Esophagus muscularis mucosa (tissue), 4 donors: ENCODE measurements around the gene RSPO1. TPM values are rescaled to one million over a fixed set of nuclear protein-coding genes. Genes with fewer than 3 reads are reported as not detected.
"Not testable (repeated sequence)": the region's sequence is repeated elsewhere in the genome, so short reads cannot be mapped to it uniquely, and the experiment has no call there.

Source experiments
- DNase-seq: peaks from one replicate; pipeline ENCODE4 v3.0.0-alpha.2; 2017; ENCODE audit errors: extremely low spot score
- H3K27ac ChIP-seq, 4 donors: fragments of 200-600 bp; sonication (generic); replicated peaks in 1 of 4; 1 replicate in 3 of 4; 2 replicates in 1 of 4; pipeline ENCODE4 v1.5.1; 2016 to 2019; ENCODE audit warnings: mild to moderate bottlenecking in 1 of 4
- H3K27me3 ChIP-seq, 4 donors: fragments of 200-600 bp; sonication (generic); one replicate each; pipeline versions ENCODE4 v1.5.1 to v1.6.0; 2016 to 2019
- H3K36me3 ChIP-seq, 4 donors: fragments of 200-600 bp; sonication (generic); one replicate each; pipeline ENCODE4 v1.5.1; 2016 to 2019
- H3K4me1 ChIP-seq, 4 donors: fragments of 200-600 bp; sonication (generic); one replicate each; pipeline ENCODE4 v1.5.1; 2016 to 2019
- H3K4me3 ChIP-seq, 4 donors: fragments of 200-600 bp; sonication (generic); 1 replicate in 2 of 4; 2 replicates in 2 of 4; pipeline ENCODE4 v1.5.1; 2016 to 2019; ENCODE audit warnings: mild to moderate bottlenecking in 4 of 4, moderate library complexity in 1 of 4
- H3K9me3 ChIP-seq, 4 donors: fragments of 200-600 bp; sonication (generic); 1 replicate in 3 of 4; 2 replicates in 1 of 4; pipeline ENCODE4 v1.5.1; 2016 to 2019
- CTCF ChIP-seq, 3 experiments: fragments of 200-600 bp in 2 of 3; fragments of 450-650 bp in 1 of 3; sonication (generic) in 2 of 3; IDR thresholded peaks; one replicate each; pipeline ENCODE4 v1.5.1; 2017 to 2019; ENCODE audit warnings: antibody characterized with exemption in 3 of 3, mild to moderate bottlenecking in 2 of 3, moderate library complexity in 1 of 3
- EP300 ChIP-seq: sonication (generic); formaldehyde crosslinking; IDR thresholded peaks from one replicate; pipeline ENCODE4 v1.6.1; 2017; ENCODE audit warnings: antibody characterized with exemption
- POLR2A ChIP-seq: fragments of 450-650 bp; IDR thresholded peaks from one replicate; pipeline ENCODE4 v1.6.1; 2017; ENCODE audit warnings: antibody characterized with exemption, moderate library complexity, mild to moderate bottlenecking, low read depth
- POLR2AphosphoS5 ChIP-seq, 2 donors: sonication (generic); formaldehyde crosslinking; IDR thresholded peaks; one replicate each; pipeline ENCODE4 v1.6.1; 2017; ENCODE audit warnings: antibody characterized with exemption in 2 of 2
- WGBS: methylation state at CpG from one replicate; pipeline ENCODE4 v1.1.5; 2018; 5-methylcytosine and 5-hydroxymethylcytosine counted together
- intact Hi-C: fragments of 100-400 bp; cut with DNase I; formaldehyde crosslinking; loops from one replicate; pipeline ENCODE4 v1.15.1; 2023
- total RNA-seq, 4 donors: library from RNA; depleted of rRNA; stranded (reverse); fragments of >200 nt; gene quantifications; one replicate each; pipeline versions ENCODE4 v1.1.0 to v1.2.1, GENCODE V29; 2016

Gene RSPO1
- total RNA-seq, 4 donors from 2014 or later, result 1.0 to 1.8 (median 1.5) TPM

- TF ChIP-seq POLR2AphosphoS5 (IDR thresholded peaks at IDR 0.05) (no peak), POLR2A (no peak), CTCF (IDR thresholded peaks at IDR 0.05) (no peak), EP300 (no peak)
- H3K27ac ChIP-seq, result no peak overlapping the region
- intact Hi-C loops, result no loop called here
- H3K27me3 ChIP-seq, result no peaks in the 10 kb centered on the region
- H3K36me3 ChIP-seq, result peaks cover 56 to 97% (median 87%) of the 10 kb centered on the region in 4 donors
- DNase-seq, result no peak
- H3K9me3 ChIP-seq, result no peaks in the 10 kb centered on the region
- 92% methylated on average over 2 of the region's 2 CpGs for WGBS
- no peak overlapping the region for H3K4me3 ChIP-seq
- peaks cover 0 to 8% (median 4%) of the 10 kb centered on the region in 4 donors for H3K4me1 ChIP-seq
These were observed 45.8 kb downstream of the RSPO1 start for GRCh38 chr1:37588939-37589338.

GRCh38 chr1:37584544-37584943, 50.1 kb downstream of the RSPO1 start:
- H3K9me3 ChIP-seq, H3K27me3 ChIP-seq, DNase-seq, H3K27ac ChIP-seq, H3K4me1 ChIP-seq, H3K4me3 ChIP-seq, intact Hi-C loops: not testable (repeated sequence)
- 89% methylated on average over 4 of the region's 4 CpGs for WGBS
- peaks cover 58 to 99% (median 88%) of the 10 kb centered on the region in 4 donors for H3K36me3 ChIP-seq

- no peak overlapping the region for H3K27ac ChIP-seq
- no peaks in the 10 kb centered on the region for H3K4me1 ChIP-seq
- DNase-seq, result no peak
- H3K9me3 ChIP-seq, result no peaks in the 10 kb centered on the region
- no peak overlapping the region for H3K4me3 ChIP-seq
- H3K36me3 ChIP-seq, result peaks cover 84 to 100% (median 96%) of the 10 kb centered on the region in 4 donors
- H3K27me3 ChIP-seq, result no peaks in the 10 kb centered on the region
- intact Hi-C loops, result no loop called here
- 85% methylated on average over 5 of the region's 5 CpGs for WGBS
- TF ChIP-seq POLR2A (no peak), POLR2AphosphoS5 (IDR thresholded peaks at IDR 0.05) (no peak), CTCF (IDR thresholded peaks at IDR 0.05) (no peak), EP300 (no peak)
These were observed 59.0 kb downstream of the RSPO1 start for GRCh38 chr1:37575692-37576091.

GRCh38 chr1:37574834-37575480, 59.7 kb downstream of the RSPO1 start:
- DNase-seq, result no peak
- TF ChIP-seq CTCF (IDR thresholded peaks at IDR 0.05) (no peak), POLR2AphosphoS5 (IDR thresholded peaks at IDR 0.05) (no peak), POLR2A (no peak), EP300 (no peak)
- WGBS, result 66% methylated on average over 7 of the region's 7 CpGs
- no peaks in the 10 kb centered on the region for H3K27me3 ChIP-seq
- H3K36me3 ChIP-seq, result peaks cover 87 to 100% (median 96%) of the 10 kb centered on the region in 4 donors
- no peaks in the 10 kb centered on the region for H3K4me1 ChIP-seq
- no peak overlapping the region for H3K4me3 ChIP-seq
- no peak overlapping the region for H3K27ac ChIP-seq
- intact Hi-C loops, result no loop called here
- no peaks in the 10 kb centered on the region for H3K9me3 ChIP-seq

- Histone ChIP-seq H3K4me3 (no peak overlapping the region), H3K27me3 (no peaks in the 10 kb centered on the region), H3K36me3 (peaks cover 93 to 100% (median 100%) of the 10 kb centered on the region in 4 donors), H3K9me3 (no peaks in the 10 kb centered on the region), H3K4me1 (no peaks in the 10 kb centered on the region), H3K27ac (no peak overlapping the region)
- 97% methylated on average over 3 of the region's 3 CpGs for WGBS
- DNase-seq, result no peak
- TF ChIP-seq CTCF (IDR thresholded peaks at IDR 0.05), result no peak
- intact Hi-C loops, result no loop called here
These were observed 64.0 kb downstream of the RSPO1 start for GRCh38 chr1:37570528-37571334.
